Measurements from ENCODE around the gene MGAT3. TPM values are rescaled to one million over a fixed set of nuclear protein-coding genes. Genes with fewer than 3 reads are reported as not detected.
A peak's percentile ranks its signal among the peaks of the same experiment; 100 is the strongest.

The MGAT3 gene
- total and polyA plus RNA-seq, 9 of the 15 experiments (the other 6 are each of a cell fraction or from before 2014, with no cell fraction given) = 0.10 to 11.5 (median 4.6) TPM

GRCh38 chr22:39519681-39520225 is 62.9 kb downstream of the MGAT3 start (continued):
- TF ChIP-seq, protein P1, sequence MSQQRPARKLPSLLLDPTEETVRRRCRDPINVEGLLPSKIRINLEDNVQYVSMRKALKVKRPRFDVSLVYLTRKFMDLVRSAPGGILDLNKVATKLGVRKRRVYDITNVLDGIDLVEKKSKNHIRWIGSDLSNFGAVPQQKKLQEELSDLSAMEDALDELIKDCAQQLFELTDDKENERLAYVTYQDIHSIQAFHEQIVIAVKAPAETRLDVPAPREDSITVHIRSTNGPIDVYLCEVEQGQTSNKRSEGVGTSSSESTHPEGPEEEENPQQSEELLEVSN (IDR thresholded peaks at IDR 0.05; ENCODE audit: borderline replicate concordance in 1 of 2, extremely low read depth in 1 of 2, insufficient read depth in 1 of 2, insufficient read length in 1 of 2, low read depth in 1 of 2, low read length in 1 of 2, poor library complexity in 1 of 2, severe bottlenecking in 1 of 2) = peak in 1 of 2 experiments; percentile 17
- TF ChIP-seq, protein P2, sequence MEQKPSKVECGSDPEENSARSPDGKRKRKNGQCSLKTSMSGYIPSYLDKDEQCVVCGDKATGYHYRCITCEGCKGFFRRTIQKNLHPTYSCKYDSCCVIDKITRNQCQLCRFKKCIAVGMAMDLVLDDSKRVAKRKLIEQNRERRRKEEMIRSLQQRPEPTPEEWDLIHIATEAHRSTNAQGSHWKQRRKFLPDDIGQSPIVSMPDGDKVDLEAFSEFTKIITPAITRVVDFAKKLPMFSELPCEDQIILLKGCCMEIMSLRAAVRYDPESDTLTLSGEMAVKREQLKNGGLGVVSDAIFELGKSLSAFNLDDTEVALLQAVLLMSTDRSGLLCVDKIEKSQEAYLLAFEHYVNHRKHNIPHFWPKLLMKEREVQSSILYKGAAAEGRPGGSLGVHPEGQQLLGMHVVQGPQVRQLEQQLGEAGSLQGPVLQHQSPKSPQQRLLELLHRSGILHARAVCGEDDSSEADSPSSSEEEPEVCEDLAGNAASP (IDR thresholded peaks at IDR 0.05) = no peak
- TF ChIP-seq, protein P3, sequence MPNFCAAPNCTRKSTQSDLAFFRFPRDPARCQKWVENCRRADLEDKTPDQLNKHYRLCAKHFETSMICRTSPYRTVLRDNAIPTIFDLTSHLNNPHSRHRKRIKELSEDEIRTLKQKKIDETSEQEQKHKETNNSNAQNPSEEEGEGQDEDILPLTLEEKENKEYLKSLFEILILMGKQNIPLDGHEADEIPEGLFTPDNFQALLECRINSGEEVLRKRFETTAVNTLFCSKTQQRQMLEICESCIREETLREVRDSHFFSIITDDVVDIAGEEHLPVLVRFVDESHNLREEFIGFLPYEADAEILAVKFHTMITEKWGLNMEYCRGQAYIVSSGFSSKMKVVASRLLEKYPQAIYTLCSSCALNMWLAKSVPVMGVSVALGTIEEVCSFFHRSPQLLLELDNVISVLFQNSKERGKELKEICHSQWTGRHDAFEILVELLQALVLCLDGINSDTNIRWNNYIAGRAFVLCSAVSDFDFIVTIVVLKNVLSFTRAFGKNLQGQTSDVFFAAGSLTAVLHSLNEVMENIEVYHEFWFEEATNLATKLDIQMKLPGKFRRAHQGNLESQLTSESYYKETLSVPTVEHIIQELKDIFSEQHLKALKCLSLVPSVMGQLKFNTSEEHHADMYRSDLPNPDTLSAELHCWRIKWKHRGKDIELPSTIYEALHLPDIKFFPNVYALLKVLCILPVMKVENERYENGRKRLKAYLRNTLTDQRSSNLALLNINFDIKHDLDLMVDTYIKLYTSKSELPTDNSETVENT (CRISPR knock-in tag; IDR thresholded peaks at IDR 0.05) = peak; percentile 64; the same call in 1 of the 2 replicates
- TF ChIP-seq RAD21 (CRISPR knock-in tag; conservative IDR thresholded peaks at IDR 0.05 in 1 of 2, IDR thresholded peaks at IDR 0.05 in 1 of 2) (peak; percentile 56 to 57), ATF1 (CRISPR knock-in tag; IDR thresholded peaks at IDR 0.05) (no peak), ATF1 (tag; IDR thresholded peaks at IDR 0.05) (no peak), HNRNPLL (IDR thresholded peaks at IDR 0.05; ENCODE audit: low read depth, low read length, poor library complexity, severe bottlenecking) (peak; percentile 11), TFAM (CRISPR knock-in tag; conservative IDR thresholded peaks at IDR 0.05) (no peak), HMG20A (CRISPR knock-in tag; conservative IDR thresholded peaks at IDR 0.05) (no peak), YY1 (IDR thresholded peaks at IDR 0.05; ENCODE audit: borderline replicate concordance in 1 of 3, control insufficient read depth in 1 of 3, extremely low read depth in 1 of 3, insufficient read depth in 3 of 3, insufficient read length in 1 of 3, insufficient replicate concordance in 2 of 3, low read depth in 1 of 3, low read length in 2 of 3) (peak in 1 of 3 experiments; percentile 6), JUN (IDR thresholded peaks at IDR 0.05; ENCODE audit: borderline replicate concordance, low read depth, low read length) (peak; percentile 4; the same call in 1 of the 2 replicates), JUN (CRISPR knock-in tag; IDR thresholded peaks at IDR 0.05; ENCODE audit: borderline replicate concordance) (no peak), KAT7 (CRISPR knock-in tag; IDR thresholded peaks at IDR 0.05; ENCODE audit: borderline replicate concordance) (no peak; the same call in 1 of the 2 replicates), CCNT2 (IDR thresholded peaks at IDR 0.05; ENCODE audit: borderline replicate concordance, extremely low read depth, insufficient read length, low read depth, low read length) (peak; percentile 53), GTF2F1 (IDR thresholded peaks at IDR 0.05; ENCODE audit: low read depth, low read length) (0 out of 2 replicates have a peak, but pooled peaks have one; percentile 28), RBFOX2 (IDR thresholded peaks at IDR 0.05; ENCODE audit: low read depth, low read length) (peak; percentile 58), KAT8 (IDR thresholded peaks at IDR 0.05; ENCODE audit: low read depth) (no peak), NONO (IDR thresholded peaks at IDR 0.05; ENCODE audit: low read depth in 2 of 2, low read length in 1 of 2) (0 out of 4 replicates have a peak, but pooled peaks have one; percentile 37 to 42), POLR2AphosphoS5 (IDR thresholded peaks at IDR 0.05; ENCODE audit: control insufficient read depth, insufficient read depth, low read depth, low read length) (0 out of 2 replicates have a peak, but pooled peaks have one; percentile 42), ZNF77 (CRISPR knock-in tag; IDR thresholded peaks at IDR 0.05) (no peak), LCOR (CRISPR knock-in tag; IDR thresholded peaks at IDR 0.05) (0 out of 2 replicates have a peak, but pooled peaks have one; percentile 47), MEF2A (IDR thresholded peaks at IDR 0.05; ENCODE audit: control insufficient read depth, low read depth, low read length) (no peak)
